HCT116 (cell line): ENCODE data around the gene TMEM100.

Experiments
- CEBPB ChIP-seq: IDR thresholded peaks from 2 replicates; pipeline ENCODE4 v1.6.1; 2012; ENCODE audit warnings: low read depth
- EZH2 ChIP-seq: fragments of 200-600 bp; sonication (generic); IDR thresholded peaks from 2 replicates; pipeline ENCODE4 v1.6.1; 2017; ENCODE audit warnings: antibody characterized with exemption, mixed run types
- JUND ChIP-seq: IDR thresholded peaks from 2 replicates; pipeline ENCODE4 v1.6.1; 2012
- POLR2A ChIP-seq: IDR thresholded peaks from 2 replicates; pipeline ENCODE4 v1.7.0; 2011; ENCODE audit warnings: borderline replicate concordance; ENCODE audit not compliant: insufficient read depth, insufficient read length; ENCODE audit errors: extremely low read depth
- POLR2AphosphoS5 ChIP-seq: IDR thresholded peaks from 2 replicates; pipeline ENCODE4 v1.6.1; 2011; ENCODE audit warnings: mild to moderate bottlenecking, low read depth, low read length, moderate library complexity
- RAD21 ChIP-seq: IDR thresholded peaks from 2 replicates; pipeline ENCODE4 v1.6.1; 2012; ENCODE audit warnings: low read depth, mild to moderate bottlenecking
- SIN3A ChIP-seq: IDR thresholded peaks from 2 replicates; pipeline ENCODE4 v1.6.1; 2012; ENCODE audit warnings: low read depth
- TCF7L2 ChIP-seq: IDR thresholded peaks from 2 replicates; pipeline ENCODE4 v1.7.0; 2011; ENCODE audit warnings: borderline replicate concordance, inconsistent platforms; ENCODE audit not compliant: insufficient read depth, insufficient read length; ENCODE audit errors: extremely low read depth
- YY1 ChIP-seq: IDR thresholded peaks from 2 replicates; pipeline ENCODE4 v1.6.1; 2011; ENCODE audit warnings: low read length, low read depth, moderate library complexity, mild to moderate bottlenecking; ENCODE audit not compliant: insufficient replicate concordance; ENCODE audit errors: extremely low read depth
- ZNF274 ChIP-seq: fragments of 200-500 bp; sonication (Bioruptor generic); IDR thresholded peaks from 2 replicates; pipeline ENCODE4 v1.6.1; 2014; ENCODE audit warnings: mild to moderate bottlenecking, low read depth, low read length, inconsistent platforms
- TF ChIP-seq, protein P1 (sequence below): IDR thresholded peaks from 2 replicates; pipeline ENCODE4 v1.6.1; 2011; ENCODE audit warnings: mild to moderate bottlenecking, low read length, moderate library complexity; ENCODE audit not compliant: insufficient replicate concordance; ENCODE audit errors: extremely low read depth
- TF ChIP-seq, protein P2 (sequence below), 3 experiments: fragments of 200-600 bp in 1 of 3; sonication (generic) in 1 of 3; IDR thresholded peaks in 2 of 3; conservative IDR thresholded peaks in 1 of 3; 2 replicates each; pipeline ENCODE4 v1.5.1; 2012 to 2017; ENCODE audit warnings: low read depth in 2 of 3, low read length in 2 of 3, antibody characterized with exemption in 1 of 3, borderline replicate concordance in 1 of 3, control low read depth in 1 of 3, mild to moderate bottlenecking in 1 of 3, mixed read lengths in 1 of 3, mixed run types in 1 of 3, moderate library complexity in 1 of 3; ENCODE audit not compliant: insufficient read depth in 1 of 3
- TF ChIP-seq, protein P3 (sequence below): IDR thresholded peaks from 2 replicates; pipeline ENCODE4 v1.6.1; 2012
- TF ChIP-seq, protein P4 (sequence below): IDR thresholded peaks from 2 replicates; pipeline ENCODE4 v1.6.1; 2012; ENCODE audit warnings: low read depth

DNA sequence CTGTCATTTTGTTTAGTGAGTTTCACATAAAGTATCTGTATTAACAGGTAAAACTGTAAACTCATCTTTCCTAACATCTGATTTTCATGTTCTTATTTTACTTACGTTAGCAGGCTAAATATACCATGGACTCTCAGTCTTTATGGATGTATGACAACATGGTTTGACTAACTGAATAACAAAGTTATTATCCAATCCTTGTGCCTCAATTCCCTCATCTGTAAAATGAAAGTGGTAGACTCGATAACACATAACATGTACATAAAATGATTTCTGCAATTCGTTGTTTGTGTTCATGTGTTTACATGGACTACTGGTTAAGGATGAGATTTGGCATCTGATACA is 18.7 kb upstream of the TMEM100 start:
- TF ChIP-seq, protein P1, sequence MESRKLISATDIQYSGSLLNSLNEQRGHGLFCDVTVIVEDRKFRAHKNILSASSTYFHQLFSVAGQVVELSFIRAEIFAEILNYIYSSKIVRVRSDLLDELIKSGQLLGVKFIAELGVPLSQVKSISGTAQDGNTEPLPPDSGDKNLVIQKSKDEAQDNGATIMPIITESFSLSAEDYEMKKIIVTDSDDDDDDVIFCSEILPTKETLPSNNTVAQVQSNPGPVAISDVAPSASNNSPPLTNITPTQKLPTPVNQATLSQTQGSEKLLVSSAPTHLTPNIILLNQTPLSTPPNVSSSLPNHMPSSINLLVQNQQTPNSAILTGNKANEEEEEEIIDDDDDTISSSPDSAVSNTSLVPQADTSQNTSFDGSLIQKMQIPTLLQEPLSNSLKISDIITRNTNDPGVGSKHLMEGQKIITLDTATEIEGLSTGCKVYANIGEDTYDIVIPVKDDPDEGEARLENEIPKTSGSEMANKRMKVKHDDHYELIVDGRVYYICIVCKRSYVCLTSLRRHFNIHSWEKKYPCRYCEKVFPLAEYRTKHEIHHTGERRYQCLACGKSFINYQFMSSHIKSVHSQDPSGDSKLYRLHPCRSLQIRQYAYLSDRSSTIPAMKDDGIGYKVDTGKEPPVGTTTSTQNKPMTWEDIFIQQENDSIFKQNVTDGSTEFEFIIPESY: no peak
- no peak for TF ChIP-seq TCF7L2
- no peak for TF ChIP-seq CEBPB
- no peak for TF ChIP-seq RAD21
- TF ChIP-seq, protein P2, sequence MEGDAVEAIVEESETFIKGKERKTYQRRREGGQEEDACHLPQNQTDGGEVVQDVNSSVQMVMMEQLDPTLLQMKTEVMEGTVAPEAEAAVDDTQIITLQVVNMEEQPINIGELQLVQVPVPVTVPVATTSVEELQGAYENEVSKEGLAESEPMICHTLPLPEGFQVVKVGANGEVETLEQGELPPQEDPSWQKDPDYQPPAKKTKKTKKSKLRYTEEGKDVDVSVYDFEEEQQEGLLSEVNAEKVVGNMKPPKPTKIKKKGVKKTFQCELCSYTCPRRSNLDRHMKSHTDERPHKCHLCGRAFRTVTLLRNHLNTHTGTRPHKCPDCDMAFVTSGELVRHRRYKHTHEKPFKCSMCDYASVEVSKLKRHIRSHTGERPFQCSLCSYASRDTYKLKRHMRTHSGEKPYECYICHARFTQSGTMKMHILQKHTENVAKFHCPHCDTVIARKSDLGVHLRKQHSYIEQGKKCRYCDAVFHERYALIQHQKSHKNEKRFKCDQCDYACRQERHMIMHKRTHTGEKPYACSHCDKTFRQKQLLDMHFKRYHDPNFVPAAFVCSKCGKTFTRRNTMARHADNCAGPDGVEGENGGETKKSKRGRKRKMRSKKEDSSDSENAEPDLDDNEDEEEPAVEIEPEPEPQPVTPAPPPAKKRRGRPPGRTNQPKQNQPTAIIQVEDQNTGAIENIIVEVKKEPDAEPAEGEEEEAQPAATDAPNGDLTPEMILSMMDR (IDR thresholded peaks at IDR 0.05 in 2 of 3, conservative IDR thresholded peaks at IDR 0.05 in 1 of 3; ENCODE audit: borderline replicate concordance in 1 of 3, insufficient read depth in 1 of 3, low read depth in 2 of 3, low read length in 2 of 3): no peak
- TF ChIP-seq, protein P3, sequence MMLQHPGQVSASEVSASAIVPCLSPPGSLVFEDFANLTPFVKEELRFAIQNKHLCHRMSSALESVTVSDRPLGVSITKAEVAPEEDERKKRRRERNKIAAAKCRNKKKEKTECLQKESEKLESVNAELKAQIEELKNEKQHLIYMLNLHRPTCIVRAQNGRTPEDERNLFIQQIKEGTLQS: no peak
- TF ChIP-seq POLR2AphosphoS5: no peak
- TF ChIP-seq SIN3A: no peak
- TF ChIP-seq EZH2: no peak
- TF ChIP-seq YY1: no peak
- TF ChIP-seq, protein P4, sequence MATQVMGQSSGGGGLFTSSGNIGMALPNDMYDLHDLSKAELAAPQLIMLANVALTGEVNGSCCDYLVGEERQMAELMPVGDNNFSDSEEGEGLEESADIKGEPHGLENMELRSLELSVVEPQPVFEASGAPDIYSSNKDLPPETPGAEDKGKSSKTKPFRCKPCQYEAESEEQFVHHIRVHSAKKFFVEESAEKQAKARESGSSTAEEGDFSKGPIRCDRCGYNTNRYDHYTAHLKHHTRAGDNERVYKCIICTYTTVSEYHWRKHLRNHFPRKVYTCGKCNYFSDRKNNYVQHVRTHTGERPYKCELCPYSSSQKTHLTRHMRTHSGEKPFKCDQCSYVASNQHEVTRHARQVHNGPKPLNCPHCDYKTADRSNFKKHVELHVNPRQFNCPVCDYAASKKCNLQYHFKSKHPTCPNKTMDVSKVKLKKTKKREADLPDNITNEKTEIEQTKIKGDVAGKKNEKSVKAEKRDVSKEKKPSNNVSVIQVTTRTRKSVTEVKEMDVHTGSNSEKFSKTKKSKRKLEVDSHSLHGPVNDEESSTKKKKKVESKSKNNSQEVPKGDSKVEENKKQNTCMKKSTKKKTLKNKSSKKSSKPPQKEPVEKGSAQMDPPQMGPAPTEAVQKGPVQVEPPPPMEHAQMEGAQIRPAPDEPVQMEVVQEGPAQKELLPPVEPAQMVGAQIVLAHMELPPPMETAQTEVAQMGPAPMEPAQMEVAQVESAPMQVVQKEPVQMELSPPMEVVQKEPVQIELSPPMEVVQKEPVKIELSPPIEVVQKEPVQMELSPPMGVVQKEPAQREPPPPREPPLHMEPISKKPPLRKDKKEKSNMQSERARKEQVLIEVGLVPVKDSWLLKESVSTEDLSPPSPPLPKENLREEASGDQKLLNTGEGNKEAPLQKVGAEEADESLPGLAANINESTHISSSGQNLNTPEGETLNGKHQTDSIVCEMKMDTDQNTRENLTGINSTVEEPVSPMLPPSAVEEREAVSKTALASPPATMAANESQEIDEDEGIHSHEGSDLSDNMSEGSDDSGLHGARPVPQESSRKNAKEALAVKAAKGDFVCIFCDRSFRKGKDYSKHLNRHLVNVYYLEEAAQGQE: no peak
- no peak for TF ChIP-seq JUND
- no peak for TF ChIP-seq POLR2A
- no peak for TF ChIP-seq ZNF274
